GM19193 (cell line): ENCODE measurements around the gene SLC35B1.
A peak's percentile ranks its signal among the peaks of the same experiment; 100 is the strongest.

ENCODE experiments used
- POLR2A ChIP-seq: IDR thresholded peaks from 4 replicates; pipeline ENCODE4 v1.6.1; 2011; ENCODE audit not compliant: insufficient read depth, insufficient read length; ENCODE audit errors: extremely low read depth

SLC35B1 gene, protein sequence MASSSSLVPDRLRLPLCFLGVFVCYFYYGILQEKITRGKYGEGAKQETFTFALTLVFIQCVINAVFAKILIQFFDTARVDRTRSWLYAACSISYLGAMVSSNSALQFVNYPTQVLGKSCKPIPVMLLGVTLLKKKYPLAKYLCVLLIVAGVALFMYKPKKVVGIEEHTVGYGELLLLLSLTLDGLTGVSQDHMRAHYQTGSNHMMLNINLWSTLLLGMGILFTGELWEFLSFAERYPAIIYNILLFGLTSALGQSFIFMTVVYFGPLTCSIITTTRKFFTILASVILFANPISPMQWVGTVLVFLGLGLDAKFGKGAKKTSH

DNA sequence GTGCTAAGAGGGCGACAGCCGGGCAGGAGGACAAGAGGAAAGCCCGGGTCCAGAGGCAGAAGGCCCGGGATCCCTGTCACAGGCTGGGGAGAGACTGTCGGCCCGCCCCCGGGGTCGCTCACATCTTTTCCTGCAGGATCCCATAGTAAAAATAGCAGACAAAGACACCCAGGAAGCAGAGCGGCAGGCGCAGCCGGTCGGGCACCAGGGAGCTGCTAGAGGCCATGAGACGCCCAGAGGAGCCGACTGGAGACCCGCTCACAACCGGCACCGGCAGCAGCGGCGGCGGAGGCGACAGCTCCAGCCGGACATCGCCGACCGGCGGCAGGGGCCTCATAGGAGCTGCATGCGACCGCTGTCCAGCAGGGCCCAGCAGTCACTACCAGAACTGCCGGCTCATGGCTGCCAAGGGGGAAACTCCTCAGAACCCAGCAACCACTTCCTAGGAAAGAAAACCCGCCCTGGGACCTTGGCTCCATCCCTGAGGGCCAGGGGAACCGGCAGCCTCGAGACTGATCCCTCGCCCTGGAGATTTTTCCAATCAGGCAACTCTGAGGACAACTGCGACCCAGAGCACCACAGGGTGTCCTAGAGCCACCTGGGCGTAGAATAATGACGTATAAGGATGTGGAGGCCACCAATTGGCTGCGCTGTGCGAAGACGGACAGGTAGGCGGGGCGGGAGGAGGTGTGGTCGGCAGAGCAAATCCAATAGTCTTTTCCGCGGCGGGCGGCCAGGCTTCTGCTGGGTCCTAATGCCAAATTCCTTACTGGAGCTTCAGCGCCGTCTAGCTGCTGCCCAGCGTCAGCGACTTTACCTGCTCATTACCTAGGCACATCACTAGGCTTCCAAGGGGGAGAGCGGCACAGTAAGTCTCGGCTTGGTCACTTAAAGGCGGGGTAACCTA lies at the start of gene SLC35B1:
Gene SLC35B1, minus strand, starts transcription at position 357 of the 907 bp plus-strand sequence. Its CDS starts 131 bp downstream, at position 226.
- peak; percentile 80 for TF ChIP-seq POLR2A

DNA sequence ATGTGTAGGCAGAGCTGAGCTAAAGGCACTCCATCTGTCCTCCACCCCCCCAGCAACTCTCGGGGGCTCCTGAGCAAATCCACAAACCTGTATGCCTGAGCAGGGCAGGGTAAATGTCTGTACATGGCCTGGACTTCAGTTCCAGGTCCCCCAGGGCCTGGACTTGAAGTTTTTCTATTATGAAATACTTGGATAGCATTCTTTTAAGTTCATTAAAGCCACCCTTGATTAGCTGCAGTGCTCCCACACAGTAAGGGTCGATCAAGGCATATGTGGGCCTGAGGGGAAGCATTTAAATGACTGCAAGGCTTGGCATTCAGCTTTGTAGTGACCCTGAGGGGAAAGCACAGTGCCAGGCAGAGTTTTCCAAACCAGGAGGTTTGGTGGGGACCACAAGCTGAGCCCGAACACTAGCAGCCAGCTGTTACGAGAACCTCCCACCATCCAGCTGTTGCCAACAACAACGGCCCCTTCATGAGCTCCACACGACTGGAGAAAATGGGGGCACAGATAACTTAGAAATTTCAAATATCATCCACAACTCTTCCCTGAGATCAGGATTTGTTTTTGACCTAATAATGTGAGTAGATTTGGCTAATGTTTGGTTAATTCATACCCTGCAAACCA lies 49.5 kb upstream of the SLC35B1 start:
- TF ChIP-seq POLR2A = no peak

DNA sequence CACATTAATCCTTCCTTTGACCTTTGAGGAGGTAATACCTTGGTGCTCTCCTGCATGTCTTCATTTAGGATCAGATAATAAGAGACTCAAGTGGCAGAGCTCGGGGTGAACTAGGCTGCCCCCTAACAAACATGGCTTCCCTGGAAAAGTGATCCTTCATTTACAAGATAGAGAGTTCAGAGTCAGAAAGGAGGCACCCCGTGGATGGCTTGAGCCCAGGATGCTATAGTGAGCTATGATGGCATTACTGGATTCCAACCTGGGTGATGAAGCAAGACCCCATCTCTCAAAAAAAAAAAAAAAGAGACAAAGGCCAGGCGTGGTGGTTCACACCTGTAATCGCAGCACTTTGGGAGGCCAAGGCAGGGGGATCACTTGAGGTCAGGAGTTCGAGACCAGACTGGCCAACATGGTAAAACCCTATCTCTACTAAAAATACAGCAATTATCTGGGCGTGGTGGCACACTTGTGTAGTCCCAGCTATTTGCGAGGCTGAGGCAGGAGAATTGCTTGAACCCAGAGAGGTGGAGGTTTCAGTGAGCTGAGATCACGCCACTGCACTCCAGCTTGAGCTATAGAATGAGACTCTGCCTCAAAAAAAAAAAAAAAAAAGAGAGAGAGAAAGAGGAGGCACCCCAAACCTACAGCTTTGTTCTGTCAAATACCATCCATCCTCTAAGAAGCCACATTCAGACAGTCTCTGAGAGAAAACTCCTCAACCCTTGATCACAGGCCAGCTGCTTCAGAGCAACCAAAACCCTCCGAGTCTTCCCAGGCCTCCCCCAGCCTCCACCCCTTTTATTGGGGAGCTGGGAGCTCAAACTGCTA lies 48.8 kb upstream of the SLC35B1 start:
- no peak for TF ChIP-seq POLR2A

DNA sequence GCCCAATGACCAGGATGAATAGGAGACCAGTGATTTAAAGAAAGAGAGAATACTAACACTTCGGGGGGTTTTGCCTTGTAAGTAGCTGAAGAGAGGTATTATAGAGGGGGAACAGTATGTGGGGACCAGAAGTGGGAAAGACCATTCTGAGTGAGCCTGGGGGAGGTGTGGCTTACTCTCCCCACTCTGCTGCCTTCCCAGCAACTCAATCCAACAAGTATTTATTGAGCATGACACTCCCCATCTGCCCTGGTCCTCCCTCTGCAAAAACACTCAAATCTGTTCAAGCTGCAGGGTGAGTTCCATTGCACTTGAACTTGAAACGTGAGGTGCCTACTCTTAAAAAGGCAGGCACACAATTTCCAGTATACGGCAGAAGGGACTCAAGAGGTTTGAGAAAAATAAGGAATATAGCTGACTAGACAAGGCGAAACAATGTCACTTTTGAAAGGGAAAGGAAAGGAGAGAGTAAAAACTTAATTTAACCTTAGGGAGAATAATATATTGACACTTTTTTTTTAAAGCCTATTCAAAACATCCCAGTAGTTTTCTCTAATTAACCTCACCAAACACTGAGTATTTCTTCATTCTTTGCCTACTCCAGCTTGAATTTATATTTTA lies 48.0 kb upstream of the SLC35B1 start:
- no peak for TF ChIP-seq POLR2A

DNA sequence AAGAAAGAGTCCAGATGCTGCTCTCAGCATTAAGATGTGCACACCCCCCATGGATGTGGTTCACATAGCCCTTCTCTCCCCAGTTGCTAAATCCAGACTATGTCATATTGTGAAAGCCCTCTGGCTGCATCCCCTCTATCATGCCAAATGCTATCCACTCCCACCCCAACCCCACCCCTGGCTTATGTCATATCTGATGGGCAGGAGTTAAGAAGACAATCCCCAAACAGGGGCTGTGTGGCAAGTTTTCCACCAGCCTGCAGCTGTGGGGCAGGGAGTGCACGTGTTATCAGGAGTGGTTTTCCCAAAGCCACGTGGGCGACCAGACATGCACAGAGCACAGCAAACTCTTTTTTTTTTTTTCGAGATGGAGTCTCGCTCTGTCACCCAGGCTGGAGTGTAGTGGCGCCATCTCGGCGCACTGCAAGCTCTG lies 46.2 kb upstream of the SLC35B1 start:
- TF ChIP-seq POLR2A = no peak

DNA sequence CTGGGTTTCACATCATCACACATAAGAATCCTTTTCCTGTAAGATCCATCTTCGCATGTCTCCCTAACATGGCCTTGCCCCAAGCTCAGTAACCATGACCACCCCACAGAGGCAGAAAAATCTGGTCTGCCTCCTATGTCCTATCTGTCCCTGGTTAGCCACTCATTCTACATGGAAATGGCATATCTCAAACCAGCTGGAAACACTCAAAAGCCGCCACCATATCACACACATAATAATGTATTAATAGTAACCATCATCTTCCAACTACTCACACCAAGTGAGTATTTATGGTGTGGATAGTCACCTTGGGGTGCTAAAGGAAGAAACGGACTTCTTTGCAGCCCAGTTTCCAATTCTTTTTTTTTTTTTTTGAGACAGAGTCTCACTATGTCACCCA lies 44.7 kb upstream of the SLC35B1 start:
- no peak for TF ChIP-seq POLR2A

DNA sequence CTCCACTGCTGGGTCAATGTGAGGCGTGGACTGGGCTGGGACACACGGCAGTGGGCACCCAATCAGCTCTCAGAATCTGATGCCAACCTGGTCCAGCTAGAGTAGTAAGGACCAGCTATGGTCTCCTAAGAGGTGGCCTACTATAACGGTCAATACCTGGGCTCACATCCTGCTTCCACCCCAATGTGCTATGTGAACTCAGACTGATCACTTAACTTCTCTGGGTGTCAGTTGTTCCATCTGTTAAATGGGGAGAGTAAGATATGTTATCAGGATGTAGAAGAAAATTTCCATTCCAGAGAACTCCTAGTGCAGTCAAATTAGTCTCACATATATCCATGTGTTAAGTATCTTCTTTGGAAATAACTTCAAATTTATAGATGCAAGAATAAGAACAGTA lies 42.0 kb upstream of the SLC35B1 start:
- TF ChIP-seq POLR2A = no peak

DNA sequence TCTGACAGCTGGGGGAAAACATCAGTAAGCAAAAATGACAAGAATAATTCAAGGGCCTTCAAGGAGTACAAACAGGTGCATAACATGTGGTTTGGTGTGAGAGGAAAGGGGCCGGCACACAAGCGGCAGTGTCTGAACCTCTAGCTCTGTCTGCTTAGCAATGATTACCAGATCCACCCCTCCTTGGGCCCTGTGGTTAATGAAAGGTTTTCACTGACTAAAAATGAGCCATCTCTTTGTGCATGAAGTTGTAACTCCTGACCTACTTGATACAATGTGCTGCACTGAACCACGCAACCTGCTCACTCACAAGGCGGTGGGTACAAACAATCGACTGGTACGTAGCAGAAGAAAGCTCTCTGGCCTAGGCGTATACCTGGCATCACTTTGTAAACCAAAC lies 41.0 kb upstream of the SLC35B1 start:
- no peak for TF ChIP-seq POLR2A

DNA sequence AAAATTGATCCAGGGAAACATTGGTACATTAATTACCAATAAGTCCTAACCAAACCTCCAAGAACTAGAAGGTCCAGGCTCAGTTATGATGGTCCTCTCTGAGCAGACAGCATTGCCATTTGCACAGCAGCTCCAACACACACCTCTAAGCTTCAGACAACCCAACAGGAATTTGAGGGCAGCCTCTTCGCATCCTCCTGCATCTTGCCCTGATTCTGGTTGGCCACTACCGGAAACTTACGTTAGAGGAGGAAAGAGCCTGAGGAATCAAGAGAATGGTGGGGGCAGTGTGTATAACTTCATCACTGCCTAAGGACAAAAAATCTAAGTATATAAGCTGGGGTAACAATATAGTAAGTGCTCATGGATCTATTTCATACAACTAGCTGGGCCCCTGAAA lies 40.5 kb upstream of the SLC35B1 start:
- TF ChIP-seq POLR2A = no peak

DNA sequence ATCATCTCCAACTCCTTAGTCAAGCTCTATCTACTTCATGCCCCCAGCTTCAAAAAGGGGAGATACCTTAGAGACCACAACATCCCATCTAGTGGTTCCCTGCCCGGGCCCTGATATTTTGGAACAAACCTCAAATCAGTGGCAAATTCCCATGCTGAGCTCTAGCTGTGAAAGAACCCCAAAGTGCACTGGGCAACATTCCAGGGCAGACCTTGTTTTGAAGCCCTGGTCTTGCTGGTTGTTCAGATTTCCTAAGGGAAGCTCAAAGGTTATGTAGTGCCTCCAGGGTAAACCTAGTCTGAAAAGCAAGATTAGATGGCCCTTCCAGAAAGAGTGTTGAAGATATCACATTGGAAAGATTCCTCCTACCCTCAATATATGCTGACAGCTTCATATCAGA lies 39.9 kb upstream of the SLC35B1 start:
- TF ChIP-seq POLR2A = no peak

DNA sequence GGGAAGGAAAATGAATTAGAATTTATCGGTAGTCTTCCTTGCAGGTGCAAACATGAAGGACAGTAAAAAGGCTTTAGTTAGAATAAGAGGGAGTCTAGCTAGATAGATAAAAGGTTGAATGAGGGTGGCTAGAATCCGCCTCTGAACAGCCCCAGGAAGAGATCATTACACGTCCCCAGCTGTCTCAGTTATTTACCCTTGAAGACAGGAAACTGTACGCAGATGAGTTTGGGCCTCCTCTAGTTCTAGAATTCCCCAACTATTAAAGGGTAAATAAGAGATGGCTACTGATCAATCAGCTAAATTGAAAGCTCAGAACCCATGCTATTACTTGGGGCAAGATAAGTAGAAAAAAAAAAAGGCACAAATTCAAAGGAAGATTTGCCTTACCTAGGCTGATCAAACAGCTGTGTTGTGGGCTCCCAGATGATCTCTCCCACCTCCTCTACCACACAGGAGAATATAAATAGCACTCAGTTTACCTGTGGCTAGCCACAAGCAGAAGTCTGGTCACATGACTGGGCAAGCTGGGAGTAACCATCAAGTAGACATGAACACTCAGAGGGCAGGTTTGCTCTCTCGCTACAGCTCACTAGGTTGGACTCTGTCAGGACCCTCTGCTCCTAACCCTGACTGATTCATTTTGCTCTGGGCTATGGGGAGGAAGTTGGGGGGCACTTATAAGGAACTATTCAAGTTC lies 39.2 kb upstream of the SLC35B1 start:
- TF ChIP-seq POLR2A = peak; percentile 48

DNA sequence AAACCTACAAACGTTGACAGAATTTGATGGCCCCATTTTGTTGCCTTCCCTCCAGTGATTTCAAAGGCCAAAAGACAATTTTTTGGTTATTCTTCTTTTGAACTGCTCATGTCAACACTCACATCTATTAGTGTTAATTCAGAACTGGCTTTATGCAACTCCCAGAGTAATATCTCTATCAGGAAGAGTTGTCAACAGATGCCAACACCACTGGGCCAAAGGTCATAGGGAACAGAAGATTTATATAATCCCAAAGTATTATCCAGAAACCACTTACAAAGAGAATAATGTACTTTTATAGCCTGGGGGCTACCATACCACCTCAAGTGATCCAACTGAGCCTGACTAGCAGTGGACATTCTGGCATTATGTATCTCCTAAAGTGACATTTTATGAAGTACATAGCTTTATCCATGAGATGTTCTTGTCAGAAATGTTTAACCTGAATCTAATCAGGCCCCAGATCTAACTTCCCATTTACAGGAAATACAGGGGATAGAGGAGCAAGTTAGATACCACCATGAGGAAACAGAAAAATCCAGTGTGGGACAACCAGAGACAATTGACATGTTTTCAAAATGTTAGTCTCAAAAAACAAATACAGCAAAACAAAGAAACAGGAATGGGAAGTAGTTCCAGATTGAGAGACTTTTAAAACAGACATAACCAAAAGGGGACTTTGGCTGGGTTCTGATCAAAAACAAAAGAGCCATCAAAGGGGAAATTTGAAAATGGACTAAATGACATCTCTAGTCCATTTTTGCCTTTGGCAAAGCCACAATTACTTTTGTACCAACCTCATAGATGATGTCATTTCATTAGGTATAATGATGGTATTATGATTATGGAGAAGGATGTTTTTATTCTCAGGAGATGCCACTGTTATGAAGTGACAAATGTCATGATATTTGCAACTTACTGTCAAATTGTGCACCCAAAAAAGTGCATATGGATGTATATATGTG lies 37.7 kb upstream of the SLC35B1 start:
- no peak for TF ChIP-seq POLR2A
